ENCODE measurements around the gene TMEM9B.

GRCh38 chr11:8971924-8972316, 7.7 kb upstream of the TMEM9B start:
- TF ChIP-seq, protein P1, sequence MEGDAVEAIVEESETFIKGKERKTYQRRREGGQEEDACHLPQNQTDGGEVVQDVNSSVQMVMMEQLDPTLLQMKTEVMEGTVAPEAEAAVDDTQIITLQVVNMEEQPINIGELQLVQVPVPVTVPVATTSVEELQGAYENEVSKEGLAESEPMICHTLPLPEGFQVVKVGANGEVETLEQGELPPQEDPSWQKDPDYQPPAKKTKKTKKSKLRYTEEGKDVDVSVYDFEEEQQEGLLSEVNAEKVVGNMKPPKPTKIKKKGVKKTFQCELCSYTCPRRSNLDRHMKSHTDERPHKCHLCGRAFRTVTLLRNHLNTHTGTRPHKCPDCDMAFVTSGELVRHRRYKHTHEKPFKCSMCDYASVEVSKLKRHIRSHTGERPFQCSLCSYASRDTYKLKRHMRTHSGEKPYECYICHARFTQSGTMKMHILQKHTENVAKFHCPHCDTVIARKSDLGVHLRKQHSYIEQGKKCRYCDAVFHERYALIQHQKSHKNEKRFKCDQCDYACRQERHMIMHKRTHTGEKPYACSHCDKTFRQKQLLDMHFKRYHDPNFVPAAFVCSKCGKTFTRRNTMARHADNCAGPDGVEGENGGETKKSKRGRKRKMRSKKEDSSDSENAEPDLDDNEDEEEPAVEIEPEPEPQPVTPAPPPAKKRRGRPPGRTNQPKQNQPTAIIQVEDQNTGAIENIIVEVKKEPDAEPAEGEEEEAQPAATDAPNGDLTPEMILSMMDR (conservative IDR thresholded peaks at IDR 0.05; ENCODE audit: low read length): no peak
- TF ChIP-seq EZH2phosphoT487 (IDR thresholded peaks at IDR 0.05; ENCODE audit: borderline replicate concordance): no peak
